ENCODE measurements around the gene ISOC2. TPM values are rescaled to one million over a fixed set of nuclear protein-coding genes. Genes with fewer than 3 reads are reported as not detected.

The ISOC2 gene
- total RNA-seq, 1 donor = 41.3 TPM

DNA sequence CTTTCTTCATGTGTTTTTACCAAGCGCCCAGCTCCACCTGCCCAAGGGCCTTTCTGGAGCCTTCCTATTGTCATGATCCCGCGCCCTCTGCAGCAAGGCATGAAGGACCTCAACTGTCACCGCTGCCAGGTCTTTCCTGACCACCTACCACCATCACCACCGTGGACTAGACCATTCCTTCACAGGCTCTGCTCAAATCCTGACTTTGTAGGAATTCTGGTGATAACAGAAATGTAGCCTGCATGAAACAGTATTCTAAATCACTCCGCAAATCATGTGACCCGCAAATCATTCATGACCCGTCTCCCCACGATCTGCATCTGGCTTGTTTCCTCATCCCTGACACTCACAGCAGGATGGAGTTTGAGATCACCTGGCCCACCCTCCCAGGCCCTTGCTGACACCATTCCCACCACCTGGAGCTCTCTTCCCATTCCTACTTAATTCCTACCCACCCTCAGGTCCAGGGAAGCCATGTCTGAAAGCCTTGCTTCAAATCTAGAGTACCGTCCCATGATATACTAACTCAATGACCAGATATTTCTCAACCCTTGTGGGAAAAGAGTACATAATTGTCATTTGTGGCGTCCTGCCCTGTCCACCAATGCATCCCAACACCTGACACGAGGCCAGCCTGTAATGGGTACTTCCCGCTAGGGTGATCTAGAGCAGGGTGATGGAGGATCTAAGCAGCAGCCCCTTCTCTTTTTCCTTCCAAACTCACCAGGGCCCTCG, 55.2 kb downstream of the ISOC2 start:
- peak overlapping the region; percentile 88 for H3K4me3 ChIP-seq (ENCODE audit: low read depth, low read length)
- TF ChIP-seq, protein P1, sequence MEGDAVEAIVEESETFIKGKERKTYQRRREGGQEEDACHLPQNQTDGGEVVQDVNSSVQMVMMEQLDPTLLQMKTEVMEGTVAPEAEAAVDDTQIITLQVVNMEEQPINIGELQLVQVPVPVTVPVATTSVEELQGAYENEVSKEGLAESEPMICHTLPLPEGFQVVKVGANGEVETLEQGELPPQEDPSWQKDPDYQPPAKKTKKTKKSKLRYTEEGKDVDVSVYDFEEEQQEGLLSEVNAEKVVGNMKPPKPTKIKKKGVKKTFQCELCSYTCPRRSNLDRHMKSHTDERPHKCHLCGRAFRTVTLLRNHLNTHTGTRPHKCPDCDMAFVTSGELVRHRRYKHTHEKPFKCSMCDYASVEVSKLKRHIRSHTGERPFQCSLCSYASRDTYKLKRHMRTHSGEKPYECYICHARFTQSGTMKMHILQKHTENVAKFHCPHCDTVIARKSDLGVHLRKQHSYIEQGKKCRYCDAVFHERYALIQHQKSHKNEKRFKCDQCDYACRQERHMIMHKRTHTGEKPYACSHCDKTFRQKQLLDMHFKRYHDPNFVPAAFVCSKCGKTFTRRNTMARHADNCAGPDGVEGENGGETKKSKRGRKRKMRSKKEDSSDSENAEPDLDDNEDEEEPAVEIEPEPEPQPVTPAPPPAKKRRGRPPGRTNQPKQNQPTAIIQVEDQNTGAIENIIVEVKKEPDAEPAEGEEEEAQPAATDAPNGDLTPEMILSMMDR (IDR thresholded peaks at IDR 0.05; ENCODE audit: insufficient read depth, low read length) = no peak
- DNase-seq (ENCODE audit: low read depth) = no peak

DNA sequence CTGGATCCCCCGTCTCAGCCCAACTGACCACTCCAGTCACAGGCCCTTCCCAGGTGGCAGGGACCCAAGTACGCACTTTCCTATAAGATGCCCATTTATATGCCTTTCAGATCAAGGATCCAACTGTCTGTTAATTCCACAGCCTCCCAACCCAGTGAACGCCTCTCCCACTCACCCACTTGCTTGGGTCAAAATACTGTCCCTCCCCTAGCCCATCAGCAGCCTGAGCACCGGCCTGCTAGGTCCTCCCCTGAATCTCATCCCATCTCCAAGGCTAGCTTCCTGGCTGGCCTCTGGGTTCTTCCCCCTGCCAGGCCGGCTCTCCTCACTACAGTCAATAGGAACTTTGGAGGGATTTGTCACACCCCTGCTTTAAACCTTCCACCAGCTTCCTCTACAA, 55.8 kb downstream of the ISOC2 start:
- TF ChIP-seq, protein P1 (IDR thresholded peaks at IDR 0.05; ENCODE audit: insufficient read depth, low read length) = no peak
- no peak for DNase-seq (ENCODE audit: low read depth)
- H3K4me3 ChIP-seq (ENCODE audit: low read depth, low read length) = peak overlapping the region; percentile 88

Other genes starting within 250 kb of the ISOC2 start
- 1.7 and 1.8 TPM in 2 replicates for gene TMEM86B, start 232.9 kb downstream of the ISOC2 start, total RNA-seq (ENCODE audit: low replicate concordance)
- 39.0 and 41.5 TPM in 2 replicates for gene PPP6R1, start 202.6 kb downstream of the ISOC2 start, total RNA-seq (ENCODE audit: low replicate concordance)
- gene HSPBP1, start 181.5 kb downstream of the ISOC2 start, total RNA-seq (ENCODE audit: low replicate concordance) = 29.1 and 48.3 TPM in 2 replicates
- 5.2 and 9.0 TPM in 2 replicates for gene BRSK1, start 177.6 kb downstream of the ISOC2 start, total RNA-seq (ENCODE audit: low replicate concordance)
- not detected in 2 replicates for gene TMEM150B, start 136.3 kb downstream of the ISOC2 start, total RNA-seq (ENCODE audit: low replicate concordance)
- 6.7 and 22.2 TPM in 2 replicates for gene KMT5C, start 121.8 kb downstream of the ISOC2 start, total RNA-seq (ENCODE audit: low replicate concordance)
- gene COX6B2, start 106.9 kb downstream of the ISOC2 start, total RNA-seq (ENCODE audit: low replicate concordance) = not detected in 2 replicates
- gene GARIN5B, start 98.4 kb downstream of the ISOC2 start, total RNA-seq (ENCODE audit: low replicate concordance) = not detected in 2 replicates
- 1.6 and 2.2 TPM in 2 replicates for gene IL11, start 91.2 kb downstream of the ISOC2 start, total RNA-seq (ENCODE audit: low replicate concordance)
- gene TMEM190, start 84.8 kb downstream of the ISOC2 start, total RNA-seq (ENCODE audit: low replicate concordance) = not detected in 2 replicates
- not detected in 2 replicates for gene TMEM238, start 77.3 kb downstream of the ISOC2 start, total RNA-seq (ENCODE audit: low replicate concordance)
- gene RPL28, start 75.7 kb downstream of the ISOC2 start, total RNA-seq (ENCODE audit: low replicate concordance) = 88.6 and 829 TPM in 2 replicates
- gene UBE2S, start 53.9 kb downstream of the ISOC2 start, total RNA-seq (ENCODE audit: low replicate concordance) = 22.6 and 65.4 TPM in 2 replicates
- not detected in 2 replicates for gene SHISA7, start 18.3 kb downstream of the ISOC2 start, total RNA-seq (ENCODE audit: low replicate concordance)
- not detected in 2 replicates for gene C19orf85, start 3.1 kb upstream of the ISOC2 start, total RNA-seq (ENCODE audit: low replicate concordance)
- 0.33 and 3.8 TPM in 2 replicates for gene ZNF628, start 15.0 kb upstream of the ISOC2 start, total RNA-seq (ENCODE audit: low replicate concordance)
- 8.3 and 17.5 TPM in 2 replicates for gene NAT14, start 23.5 kb upstream of the ISOC2 start, total RNA-seq (ENCODE audit: low replicate concordance)
- gene SSC5D, start 26.8 kb upstream of the ISOC2 start, total RNA-seq (ENCODE audit: low replicate concordance) = 10.7 and 18.7 TPM in 2 replicates
- gene SBK2, start 75.5 kb upstream of the ISOC2 start, total RNA-seq (ENCODE audit: low replicate concordance) = not detected in 2 replicates
- gene SBK3, start 83.9 kb upstream of the ISOC2 start, total RNA-seq (ENCODE audit: low replicate concordance) = 0.25 TPM in 1 of 2 replicates, not detected in the other
- 4.4 and 7.9 TPM in 2 replicates for gene ZNF579, start 119.2 kb upstream of the ISOC2 start, total RNA-seq (ENCODE audit: low replicate concordance)
- gene FIZ1, start 137.9 kb upstream of the ISOC2 start, total RNA-seq (ENCODE audit: low replicate concordance) = 3.5 and 4.7 TPM in 2 replicates
- gene ZNF524, start 138.6 kb upstream of the ISOC2 start, total RNA-seq (ENCODE audit: low replicate concordance) = 1.7 and 10.8 TPM in 2 replicates
- gene ZNF865, start 144.0 kb upstream of the ISOC2 start, total RNA-seq (ENCODE audit: low replicate concordance) = 0.08 and 1.5 TPM in 2 replicates
- 2.8 and 4.8 TPM in 2 replicates for gene ZNF784, start 162.9 kb upstream of the ISOC2 start, total RNA-seq (ENCODE audit: low replicate concordance)
- gene ZNF580, start 179.4 kb upstream of the ISOC2 start, total RNA-seq (ENCODE audit: low replicate concordance) = 6.3 and 10.0 TPM in 2 replicates
- 13.9 and 41.5 TPM in 2 replicates for gene ZNF581, start 182.0 kb upstream of the ISOC2 start, total RNA-seq (ENCODE audit: low replicate concordance)
- 8.5 and 16.0 TPM in 2 replicates for gene CCDC106, start 186.6 kb upstream of the ISOC2 start, total RNA-seq (ENCODE audit: low replicate concordance)
- gene U2AF2, start 193.4 kb upstream of the ISOC2 start, total RNA-seq (ENCODE audit: low replicate concordance) = 69.5 and 71.4 TPM in 2 replicates
- 60.6 and 73.8 TPM in 2 replicates for gene EPN1, start 213.6 kb upstream of the ISOC2 start, total RNA-seq (ENCODE audit: low replicate concordance)